Measurements from ENCODE around the gene NCOR1. TPM values are rescaled to one million over a fixed set of nuclear protein-coding genes. Genes with fewer than 3 reads are reported as not detected.
"Not testable (repeated sequence)": the region's sequence is repeated elsewhere in the genome, so short reads cannot be mapped to it uniquely, and the experiment has no call there.

Gene NCOR1
- total RNA-seq, 1 donor from 2014 or later: 129 TPM

- no peak for TF ChIP-seq CTCF (conservative IDR thresholded peaks at IDR 0.05)
- H3K4me1 Mint-ChIP-seq: no peaks in the 10 kb centered on the region
- peaks cover 3% of the 10 kb centered on the region for H3K36me3 Mint-ChIP-seq (ENCODE audit: low read depth)
- H3K9me3 Mint-ChIP-seq: no peaks in the 10 kb centered on the region
- no peak overlapping the region for H3K4me3 Mint-ChIP-seq
- no peak overlapping the region for H3K27ac Mint-ChIP-seq (ENCODE audit: unreplicated experiment)
- DNase-seq (ENCODE audit: low read depth, low spot score): no peak
- H3K27me3 Mint-ChIP-seq (ENCODE audit: low read depth): no peaks in the 10 kb centered on the region
These were observed 17.1 kb upstream of the NCOR1 start for GRCh38 chr17:16232391-16232790.

- not testable (repeated sequence) for H3K4me3 Mint-ChIP-seq; H3K4me1 Mint-ChIP-seq; DNase-seq (ENCODE audit: low read depth, low spot score); H3K27ac Mint-ChIP-seq (ENCODE audit: unreplicated experiment); H3K36me3 Mint-ChIP-seq (ENCODE audit: low read depth); H3K27me3 Mint-ChIP-seq (ENCODE audit: low read depth); H3K9me3 Mint-ChIP-seq
These were observed 14.7 kb upstream of the NCOR1 start for GRCh38 chr17:16229912-16230561.

- peaks cover 2% of the 10 kb centered on the region for H3K36me3 Mint-ChIP-seq (ENCODE audit: low read depth)
- DNase-seq (ENCODE audit: low read depth, low spot score): no peak
- TF ChIP-seq CTCF (conservative IDR thresholded peaks at IDR 0.05): no peak
- peaks cover 9% of the 10 kb centered on the region for H3K4me1 Mint-ChIP-seq
- no peak overlapping the region for H3K4me3 Mint-ChIP-seq
- no peak overlapping the region for H3K27ac Mint-ChIP-seq (ENCODE audit: unreplicated experiment)
- H3K27me3 Mint-ChIP-seq (ENCODE audit: low read depth): no peaks in the 10 kb centered on the region
- H3K9me3 Mint-ChIP-seq: no peaks in the 10 kb centered on the region
These were observed 7.1 kb upstream of the NCOR1 start for GRCh38 chr17:16222406-16222805.

- Mint-ChIP-seq H3K36me3 (ENCODE audit: low read depth) (no peaks in the 10 kb centered on the region), H3K27ac (ENCODE audit: unreplicated experiment) (peak within 1 kb of the TSS; percentile 97), H3K4me3 (peak within 1 kb of the TSS; percentile 96), H3K9me3 (no peaks in the 10 kb centered on the region), H3K4me1 (peaks cover 38% of the 10 kb centered on the region), H3K27me3 (ENCODE audit: low read depth) (no peaks in the 10 kb centered on the region)
- peak; percentile 81 for DNase-seq (ENCODE audit: low read depth, low spot score)
- TF ChIP-seq CTCF (conservative IDR thresholded peaks at IDR 0.05): peak; percentile 6
These were observed 1.8 kb upstream of the NCOR1 start, which contains the start of gene PIGL for GRCh38 chr17:16217002-16217635. TSS of gene PIGL (plus strand) at chr17:16217210. CDS start at chr17:16217227, 17 bp downstream.

- peak overlapping the region; percentile 96 for H3K4me3 Mint-ChIP-seq
- H3K9me3 Mint-ChIP-seq; H3K36me3 Mint-ChIP-seq (ENCODE audit: low read depth); H3K27me3 Mint-ChIP-seq (ENCODE audit: low read depth); DNase-seq (ENCODE audit: low read depth, low spot score): not testable (repeated sequence)
- H3K4me1 Mint-ChIP-seq: peaks cover 38% of the 10 kb centered on the region
- peak overlapping the region; percentile 97 for H3K27ac Mint-ChIP-seq (ENCODE audit: unreplicated experiment)
These were observed 1.1 kb upstream of the NCOR1 start for GRCh38 chr17:16216341-16217001.

- peak overlapping the region; percentile 90 for H3K4me3 Mint-ChIP-seq
- H3K4me1 Mint-ChIP-seq: peaks cover 38% of the 10 kb centered on the region
- peak overlapping the region; percentile 83 for H3K27ac Mint-ChIP-seq (ENCODE audit: unreplicated experiment)
- H3K9me3 Mint-ChIP-seq: no peaks in the 10 kb centered on the region
- H3K36me3 Mint-ChIP-seq (ENCODE audit: low read depth): no peaks in the 10 kb centered on the region
- no peak for TF ChIP-seq CTCF (conservative IDR thresholded peaks at IDR 0.05)
- H3K27me3 Mint-ChIP-seq (ENCODE audit: low read depth): no peaks in the 10 kb centered on the region
- DNase-seq (ENCODE audit: low read depth, low spot score): no peak
These were observed 607 bp upstream of the NCOR1 start for GRCh38 chr17:16215965-16216316.

Measured in neural crest cell (in vitro differentiated cells).